MM.1S (cell line): Measurements from ENCODE around the gene UBE2U.
"Not testable (repeated sequence)": the region's sequence is repeated elsewhere in the genome, so short reads cannot be mapped to it uniquely, and the experiment has no call there.

Experiments used
- DNase-seq: peaks from one replicate; pipeline ENCODE4 v3.0.0-alpha.2; 2015
- H2AFZ ChIP-seq: fragments of 300-600 bp; sonication (generic); 2 replicates; pipeline ENCODE4 v1.6.0; 2016; ENCODE audit warnings: antibody characterized with exemption, low read length
- H3F3A ChIP-seq: fragments of 300-600 bp; sonication (generic); 2 replicates; pipeline ENCODE4 v1.6.1; 2016; ENCODE audit warnings: mild to moderate bottlenecking, antibody characterized with exemption, low read length, moderate library complexity, mixed read lengths; ENCODE audit not compliant: insufficient read depth
- H3K27ac ChIP-seq: fragments of 300-600 bp; sonication (generic); 2 replicates; pipeline ENCODE4 v1.5.1; 2016; ENCODE audit warnings: mild to moderate bottlenecking, low read length
- H3K27me3 ChIP-seq: fragments of 300-600 bp; sonication (generic); replicated peaks from 2 replicates; pipeline ENCODE4 v1.6.0; 2016; ENCODE audit warnings: low read length; ENCODE audit not compliant: insufficient read depth
- H3K36me3 ChIP-seq: fragments of 300-600 bp; sonication (generic); replicated peaks from 2 replicates; pipeline ENCODE4 v1.6.1; 2016; ENCODE audit warnings: mild to moderate bottlenecking, low read length, mixed read lengths; ENCODE audit not compliant: insufficient read depth
- H3K4me1 ChIP-seq: fragments of 300-600 bp; sonication (generic); 2 replicates; pipeline ENCODE4 v1.6.1; 2016; ENCODE audit warnings: low read length, mixed read lengths
- H3K4me2 ChIP-seq: fragments of 300-600 bp; sonication (generic); 2 replicates; pipeline ENCODE4 v1.6.0; 2016; ENCODE audit warnings: low read depth, low read length
- H3K4me3 ChIP-seq: fragments of 300-600 bp; sonication (generic); 2 replicates; pipeline ENCODE4 v1.5.1; 2016; ENCODE audit warnings: low read length, mixed read lengths
- H3K79me2 ChIP-seq: fragments of 300-600 bp; sonication (generic); 2 replicates; pipeline ENCODE4 v1.6.1; 2016; ENCODE audit warnings: mixed run types, low read length, mixed read lengths
- H3K9ac ChIP-seq: fragments of 300-600 bp; sonication (generic); 2 replicates; pipeline ENCODE4 v1.6.1; 2016; ENCODE audit warnings: low read length, mixed read lengths
- H3K9me2 ChIP-seq: fragments of 300-600 bp; sonication (generic); replicated peaks from 2 replicates; pipeline ENCODE4 v1.6.1; 2016; ENCODE audit warnings: mild to moderate bottlenecking, low read length, mixed read lengths; ENCODE audit not compliant: insufficient read depth
- H3K9me3 ChIP-seq: fragments of 300-600 bp; sonication (generic); replicated peaks from 2 replicates; pipeline ENCODE4 v1.6.1; 2016; ENCODE audit warnings: mild to moderate bottlenecking, low read length, mixed read lengths; ENCODE audit not compliant: insufficient read depth
- H4K20me1 ChIP-seq: fragments of 300-600 bp; sonication (generic); 2 replicates; pipeline ENCODE4 v1.6.1; 2016; ENCODE audit warnings: mild to moderate bottlenecking, low read length, moderate library complexity, mixed read lengths; ENCODE audit not compliant: insufficient read depth
- EZH2 ChIP-seq: fragments of 300-600 bp; sonication (generic); optimal IDR thresholded peaks from 2 replicates; pipeline ENCODE3; 2017; ENCODE audit warnings: low read depth, mild to moderate bottlenecking, antibody characterized with exemption, low read length, mixed read lengths
- EZH2phosphoT487 ChIP-seq: fragments of 300-600 bp; sonication (generic); IDR thresholded peaks from 2 replicates; pipeline ENCODE4 v1.6.1; 2018; ENCODE audit warnings: antibody characterized with exemption, low read length
- TF ChIP-seq, protein P1 (sequence below): fragments of 300-600 bp; sonication (generic); IDR thresholded peaks from 2 replicates; pipeline ENCODE4 v1.5.1; 2016; ENCODE audit warnings: antibody characterized with exemption, low read length, mixed read lengths

Gene UBE2U

DNA sequence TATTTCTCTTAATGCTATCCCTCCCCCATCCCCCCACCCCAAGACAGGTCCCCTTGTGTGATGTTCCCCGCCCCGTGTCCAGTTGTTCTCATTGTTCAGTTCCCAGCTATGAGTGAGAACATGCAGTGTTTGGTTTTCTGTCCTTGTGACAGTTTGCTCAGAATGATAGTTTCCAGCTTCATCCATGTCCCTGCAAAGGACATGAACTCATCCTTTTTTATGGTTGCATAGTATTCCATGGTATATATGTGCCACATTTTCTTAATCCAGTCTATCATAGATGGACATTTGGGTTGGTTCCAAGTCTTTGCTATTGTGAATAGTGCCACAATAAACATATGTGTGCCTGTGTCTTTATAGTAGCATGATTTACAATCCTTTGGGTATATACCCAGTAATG, 55.0 kb downstream of the UBE2U start:
- H3K27me3 ChIP-seq, H4K20me1 ChIP-seq, DNase-seq, H2AFZ ChIP-seq, H3K79me2 ChIP-seq, H3F3A ChIP-seq, H3K9me2 ChIP-seq, H3K9ac ChIP-seq, H3K9me3 ChIP-seq, H3K4me1 ChIP-seq, H3K27ac ChIP-seq, H3K4me3 ChIP-seq, H3K36me3 ChIP-seq, H3K4me2 ChIP-seq: not testable (repeated sequence)

DNA sequence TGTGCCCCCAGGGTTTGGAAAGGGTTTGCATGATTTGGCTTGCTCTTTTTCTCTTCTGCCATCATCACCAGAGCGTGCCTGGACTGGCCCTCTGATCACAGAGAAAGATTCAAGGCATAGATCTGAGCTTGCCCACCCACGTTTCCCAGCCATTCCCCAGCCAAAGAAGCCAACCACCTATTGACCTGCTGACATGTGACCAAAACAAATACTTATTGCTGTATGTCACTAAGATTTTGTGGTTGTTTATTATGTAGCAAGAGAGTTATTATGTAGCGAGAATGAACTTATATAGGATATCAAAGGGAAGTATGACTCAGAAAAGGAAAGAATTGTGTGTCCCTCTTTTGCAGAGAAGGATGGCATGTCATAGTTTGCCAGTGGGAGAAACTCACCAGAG, 59.9 kb downstream of the UBE2U start:
- H4K20me1 ChIP-seq = no peaks in the 10 kb centered on the region
- no peaks in the 10 kb centered on the region for H3F3A ChIP-seq
- TF ChIP-seq EZH2 (no peak), EZH2phosphoT487 (no peak)
- TF ChIP-seq, protein P1, sequence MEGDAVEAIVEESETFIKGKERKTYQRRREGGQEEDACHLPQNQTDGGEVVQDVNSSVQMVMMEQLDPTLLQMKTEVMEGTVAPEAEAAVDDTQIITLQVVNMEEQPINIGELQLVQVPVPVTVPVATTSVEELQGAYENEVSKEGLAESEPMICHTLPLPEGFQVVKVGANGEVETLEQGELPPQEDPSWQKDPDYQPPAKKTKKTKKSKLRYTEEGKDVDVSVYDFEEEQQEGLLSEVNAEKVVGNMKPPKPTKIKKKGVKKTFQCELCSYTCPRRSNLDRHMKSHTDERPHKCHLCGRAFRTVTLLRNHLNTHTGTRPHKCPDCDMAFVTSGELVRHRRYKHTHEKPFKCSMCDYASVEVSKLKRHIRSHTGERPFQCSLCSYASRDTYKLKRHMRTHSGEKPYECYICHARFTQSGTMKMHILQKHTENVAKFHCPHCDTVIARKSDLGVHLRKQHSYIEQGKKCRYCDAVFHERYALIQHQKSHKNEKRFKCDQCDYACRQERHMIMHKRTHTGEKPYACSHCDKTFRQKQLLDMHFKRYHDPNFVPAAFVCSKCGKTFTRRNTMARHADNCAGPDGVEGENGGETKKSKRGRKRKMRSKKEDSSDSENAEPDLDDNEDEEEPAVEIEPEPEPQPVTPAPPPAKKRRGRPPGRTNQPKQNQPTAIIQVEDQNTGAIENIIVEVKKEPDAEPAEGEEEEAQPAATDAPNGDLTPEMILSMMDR = no peak
- H3K9me2 ChIP-seq = no peaks in the 10 kb centered on the region
- H3K9me3 ChIP-seq = no peaks in the 10 kb centered on the region
- no peak overlapping the region for H3K4me2 ChIP-seq
- H3K27ac ChIP-seq = no peak overlapping the region
- no peak overlapping the region for H3K4me3 ChIP-seq
- H3K79me2 ChIP-seq = no peaks in the 10 kb centered on the region
- DNase-seq = no peak
- no peak overlapping the region for H3K9ac ChIP-seq
- no peaks in the 10 kb centered on the region for H3K27me3 ChIP-seq
- no peaks in the 10 kb centered on the region for H3K4me1 ChIP-seq
- no peak overlapping the region for H2AFZ ChIP-seq
- H3K36me3 ChIP-seq = no peaks in the 10 kb centered on the region

DNA sequence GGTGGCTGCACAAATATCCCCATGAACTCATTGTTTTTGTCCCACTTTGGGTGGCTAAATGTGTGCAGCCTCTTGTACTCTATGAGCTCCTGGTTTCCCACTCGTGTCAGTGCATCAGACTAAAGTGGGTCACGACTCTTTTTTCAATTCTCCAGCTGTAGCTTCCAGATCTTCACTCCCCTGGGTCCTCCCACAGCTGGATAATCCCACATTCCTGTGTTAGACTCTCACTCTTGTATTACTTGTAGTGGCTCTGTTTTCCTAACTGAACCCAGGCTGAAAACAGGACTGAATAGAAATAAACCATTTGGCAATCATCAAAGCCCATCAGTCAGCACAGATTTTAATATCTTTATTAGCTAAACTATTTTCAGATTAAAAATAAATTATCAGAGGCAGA, 60.4 kb downstream of the UBE2U start:
- H3K4me2 ChIP-seq = no peak overlapping the region
- no peaks in the 10 kb centered on the region for H3K9me2 ChIP-seq
- H4K20me1 ChIP-seq = no peaks in the 10 kb centered on the region
- H3F3A ChIP-seq = no peaks in the 10 kb centered on the region
- H3K9ac ChIP-seq = no peak overlapping the region
- H3K27me3 ChIP-seq = no peaks in the 10 kb centered on the region
- H3K9me3 ChIP-seq = no peaks in the 10 kb centered on the region
- no peak overlapping the region for H2AFZ ChIP-seq
- no peaks in the 10 kb centered on the region for H3K4me1 ChIP-seq
- DNase-seq = no peak
- no peaks in the 10 kb centered on the region for H3K79me2 ChIP-seq
- no peaks in the 10 kb centered on the region for H3K36me3 ChIP-seq
- H3K4me3 ChIP-seq = no peak overlapping the region
- no peak overlapping the region for H3K27ac ChIP-seq
- no peak for TF ChIP-seq EZH2
- TF ChIP-seq, protein P1 = no peak
- no peak for TF ChIP-seq EZH2phosphoT487

DNA sequence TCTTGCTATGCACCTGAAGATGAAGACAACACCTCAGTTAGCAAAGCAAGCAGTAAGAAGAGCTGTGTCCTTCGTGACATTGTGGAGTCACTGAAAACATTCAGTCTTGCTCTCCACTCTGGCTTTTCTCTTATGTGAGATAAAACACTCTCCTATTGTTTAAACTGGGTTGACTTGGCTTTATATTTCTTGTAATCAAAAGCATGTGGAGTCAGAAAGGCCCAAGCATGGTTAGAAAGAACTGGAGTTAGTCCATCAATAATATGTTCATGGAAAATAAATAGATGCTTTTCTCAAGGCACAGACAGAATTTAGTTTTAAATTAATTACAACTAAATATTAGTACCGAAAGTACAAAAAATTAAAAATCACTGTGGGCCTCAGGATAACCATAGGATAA, 61.7 kb downstream of the UBE2U start:
- H3K9me2 ChIP-seq = no peaks in the 10 kb centered on the region
- H3K79me2 ChIP-seq = no peaks in the 10 kb centered on the region
- H2AFZ ChIP-seq = no peak overlapping the region
- H3K4me2 ChIP-seq = no peak overlapping the region
- H4K20me1 ChIP-seq = no peaks in the 10 kb centered on the region
- H3K36me3 ChIP-seq = no peaks in the 10 kb centered on the region
- H3K4me3 ChIP-seq = no peak overlapping the region
- no peak overlapping the region for H3K27ac ChIP-seq
- no peak for TF ChIP-seq EZH2
- TF ChIP-seq EZH2phosphoT487 = no peak
- H3K9ac ChIP-seq = no peak overlapping the region
- H3K4me1 ChIP-seq = no peaks in the 10 kb centered on the region
- no peaks in the 10 kb centered on the region for H3K9me3 ChIP-seq
- H3K27me3 ChIP-seq = no peaks in the 10 kb centered on the region
- no peaks in the 10 kb centered on the region for H3F3A ChIP-seq
- no peak for DNase-seq
